Brain microvascular endothelial cell (primary cell): ENCODE results near the gene AGBL4.

Experiments
- DNase-seq: peaks from one replicate; pipeline ENCODE4 v3.0.0-alpha.2; 2020
- H3K27ac ChIP-seq: fragments of 250-450 bp; sonication (Bioruptor Pico); 2 replicates; pipeline ENCODE4 v1.5.1; 2020; ENCODE audit warnings: mild to moderate bottlenecking, moderate library complexity
- H3K27me3 ChIP-seq: fragments of 250-450 bp; sonication (Bioruptor Pico); replicated peaks from 2 replicates; pipeline ENCODE4 v1.5.1; 2020; ENCODE audit warnings: mild to moderate bottlenecking
- H3K36me3 ChIP-seq: fragments of 250-450 bp; sonication (Bioruptor Pico); replicated peaks from 2 replicates; pipeline ENCODE4 v1.5.1; 2020; ENCODE audit warnings: mild to moderate bottlenecking
- H3K4me3 ChIP-seq: 2 replicates; pipeline ENCODE4 v1.5.1; 2011; ENCODE audit warnings: low read depth, mild to moderate bottlenecking, control low read depth, low read length, moderate library complexity
- CTCF ChIP-seq: IDR thresholded peaks from 2 replicates; pipeline ENCODE4 v1.5.1; 2011; ENCODE audit warnings: low read depth, mild to moderate bottlenecking, moderate library complexity, low read length, control low read depth, inconsistent platforms; ENCODE audit errors: missing control alignments
- in situ Hi-C: cut with HindIII; loops from 2 replicates; pipeline ENCODE4 v1.10.0; 2017; ENCODE audit warnings: low sequenced_read_pairs, low pct_ligation_motif_present

AGBL4 gene

GRCh38 chr1:48547561-48548220, 1476.1 kb downstream of the AGBL4 start:
- no peak for DNase-seq
- H3K36me3 ChIP-seq = no peaks in the 10 kb centered on the region
- no peaks in the 10 kb centered on the region for H3K27me3 ChIP-seq
- no peak overlapping the region for H3K4me3 ChIP-seq
- H3K27ac ChIP-seq = no peak overlapping the region
- in situ Hi-C loops = no loop called here
- no peak for TF ChIP-seq CTCF

GRCh38 chr1:48543854-48544253, 1479.9 kb downstream of the AGBL4 start:
- in situ Hi-C loops = no loop called here
- Histone ChIP-seq H3K27ac (no peak overlapping the region), H3K36me3 (no peaks in the 10 kb centered on the region), H3K27me3 (no peaks in the 10 kb centered on the region), H3K4me3 (no peak overlapping the region)
- DNase-seq = no peak
- TF ChIP-seq CTCF = no peak

- Histone ChIP-seq H3K4me3 (no peak overlapping the region), H3K36me3 (no peaks in the 10 kb centered on the region), H3K27me3 (no peaks in the 10 kb centered on the region), H3K27ac (no peak overlapping the region)
- in situ Hi-C loops = no loop called here
- no peak for TF ChIP-seq CTCF
- DNase-seq = no peak
Observed at GRCh38 chr1:48540587-48540986, 1483.2 kb downstream of the AGBL4 start.

- Histone ChIP-seq H3K27ac (no peak overlapping the region), H3K36me3 (no peaks in the 10 kb centered on the region), H3K27me3 (no peaks in the 10 kb centered on the region), H3K4me3 (no peak overlapping the region)
- no peak for DNase-seq
- TF ChIP-seq CTCF = no peak
- in situ Hi-C loops = no loop called here
Observed at GRCh38 chr1:48536477-48536876, 1487.3 kb downstream of the AGBL4 start.

GRCh38 chr1:48532976-48533375, 1490.8 kb downstream of the AGBL4 start:
- no peak for TF ChIP-seq CTCF
- no peaks in the 10 kb centered on the region for H3K27me3 ChIP-seq
- in situ Hi-C loops = no loop called here
- no peaks in the 10 kb centered on the region for H3K36me3 ChIP-seq
- no peak overlapping the region for H3K4me3 ChIP-seq
- H3K27ac ChIP-seq = no peak overlapping the region
- no peak for DNase-seq
